GM12865 (cell line): ENCODE data around the gene TRIM10.

ENCODE experiments used
- DNase-seq: peaks from one replicate; pipeline ENCODE4 v3.0.0; 2010; ENCODE audit warnings: low read depth
- H3K4me3 ChIP-seq: 2 replicates; pipeline ENCODE4 v1.5.1; 2011; ENCODE audit warnings: mild to moderate bottlenecking, low read depth, low read length, control low read depth
- TF ChIP-seq, protein P1 (sequence below): IDR thresholded peaks from 2 replicates; pipeline ENCODE4 v1.5.1; 2011; ENCODE audit warnings: low read length, control low read depth, low read depth, inconsistent platforms; ENCODE audit not compliant: insufficient read depth; ENCODE audit errors: missing control alignments

The TRIM10 gene

GRCh38 chr6:30200551-30201281 lies 39.7 kb upstream of the TRIM10 start:
- no peak overlapping the region for H3K4me3 ChIP-seq
- TF ChIP-seq, protein P1, sequence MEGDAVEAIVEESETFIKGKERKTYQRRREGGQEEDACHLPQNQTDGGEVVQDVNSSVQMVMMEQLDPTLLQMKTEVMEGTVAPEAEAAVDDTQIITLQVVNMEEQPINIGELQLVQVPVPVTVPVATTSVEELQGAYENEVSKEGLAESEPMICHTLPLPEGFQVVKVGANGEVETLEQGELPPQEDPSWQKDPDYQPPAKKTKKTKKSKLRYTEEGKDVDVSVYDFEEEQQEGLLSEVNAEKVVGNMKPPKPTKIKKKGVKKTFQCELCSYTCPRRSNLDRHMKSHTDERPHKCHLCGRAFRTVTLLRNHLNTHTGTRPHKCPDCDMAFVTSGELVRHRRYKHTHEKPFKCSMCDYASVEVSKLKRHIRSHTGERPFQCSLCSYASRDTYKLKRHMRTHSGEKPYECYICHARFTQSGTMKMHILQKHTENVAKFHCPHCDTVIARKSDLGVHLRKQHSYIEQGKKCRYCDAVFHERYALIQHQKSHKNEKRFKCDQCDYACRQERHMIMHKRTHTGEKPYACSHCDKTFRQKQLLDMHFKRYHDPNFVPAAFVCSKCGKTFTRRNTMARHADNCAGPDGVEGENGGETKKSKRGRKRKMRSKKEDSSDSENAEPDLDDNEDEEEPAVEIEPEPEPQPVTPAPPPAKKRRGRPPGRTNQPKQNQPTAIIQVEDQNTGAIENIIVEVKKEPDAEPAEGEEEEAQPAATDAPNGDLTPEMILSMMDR = no peak
- peak; percentile 64 for DNase-seq

DNA sequence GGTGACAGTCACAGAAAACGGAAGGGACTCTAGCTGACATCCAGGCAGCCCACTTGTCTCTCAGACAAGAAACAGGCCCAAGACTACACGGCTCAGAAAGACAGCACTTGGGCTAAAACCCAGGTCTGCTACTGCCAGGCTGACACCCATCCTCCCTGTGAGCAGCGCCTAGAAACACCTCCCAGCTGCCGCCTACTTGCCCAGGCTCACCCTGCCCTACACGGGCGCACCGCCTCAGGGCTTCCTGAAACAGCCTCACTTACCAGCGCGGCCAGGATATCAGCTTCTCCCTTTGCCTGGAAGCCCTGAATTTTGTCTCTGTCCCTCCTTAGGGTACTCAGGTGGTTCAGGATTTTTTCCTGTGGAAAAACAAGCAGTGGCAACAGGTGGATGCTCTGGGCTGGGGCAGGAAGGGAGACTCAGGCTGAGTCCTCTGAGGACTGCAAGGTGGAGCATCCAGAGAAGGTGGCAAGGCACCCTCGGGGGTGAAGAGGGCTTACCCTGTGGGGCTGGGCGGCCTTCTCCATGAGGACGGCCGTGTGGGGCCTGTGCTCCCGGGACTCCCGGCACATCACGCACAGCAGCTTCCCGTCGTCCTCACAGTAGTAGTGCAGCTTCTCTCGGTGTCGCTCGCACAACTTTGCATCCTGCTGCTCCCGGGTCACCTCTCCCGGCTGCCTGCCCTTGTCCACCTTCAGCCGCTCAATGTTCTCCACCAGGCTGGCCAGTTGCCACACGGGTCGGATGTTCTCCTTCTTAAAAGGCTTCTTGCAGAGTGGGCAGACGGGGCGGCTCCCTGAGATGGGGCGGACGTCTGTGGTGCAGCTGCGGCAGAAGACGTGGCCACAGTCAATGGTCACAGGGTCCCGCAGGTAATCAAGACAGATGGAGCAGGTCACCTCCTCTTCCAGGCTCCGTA lies 37.4 kb upstream of the TRIM10 start:
- TF ChIP-seq, protein P1 = no peak
- H3K4me3 ChIP-seq = no peak overlapping the region
- DNase-seq = no peak

DNA sequence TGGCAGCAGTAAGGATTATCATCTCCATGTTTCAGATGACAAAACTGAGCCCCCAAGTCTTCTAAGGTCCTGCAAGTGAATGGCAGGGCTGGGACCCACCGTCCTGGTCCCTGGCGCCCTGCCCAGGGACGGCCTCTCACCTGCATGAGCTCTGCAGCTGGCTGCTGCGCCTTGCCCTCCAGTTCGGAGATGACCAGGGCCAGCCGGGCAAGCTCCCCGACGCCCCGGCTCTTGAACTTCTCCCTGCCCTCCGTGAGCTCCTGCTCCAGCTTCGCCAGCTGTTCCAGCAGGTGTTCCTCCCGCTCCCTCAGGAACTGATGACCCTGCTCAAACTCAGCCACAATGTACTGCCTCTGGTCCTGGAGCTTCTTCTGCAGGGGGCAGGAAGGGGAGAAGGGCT lies 35.4 kb upstream of the TRIM10 start:
- no peak for DNase-seq

GRCh38 chr6:30195951-30196350 lies 34.9 kb upstream of the TRIM10 start:
- no peak for DNase-seq
- TF ChIP-seq, protein P1 = no peak
- no peak overlapping the region for H3K4me3 ChIP-seq

More for the DNA sequence above, 35.4 kb upstream of the TRIM10 start:
- H3K4me3 ChIP-seq = no peak overlapping the region
- TF ChIP-seq, protein P1 = no peak

- no peak for DNase-seq
- TF ChIP-seq, protein P1 = no peak
- no peak overlapping the region for H3K4me3 ChIP-seq
Measured at GRCh38 chr6:30194797-30195690, 34.0 kb upstream of the TRIM10 start.

- TF ChIP-seq, protein P1 = no peak
- H3K4me3 ChIP-seq = no peak overlapping the region
- no peak for DNase-seq
Measured at GRCh38 chr6:30192076-30192475, 31.1 kb upstream of the TRIM10 start.
